B cell (primary cell): ENCODE data around the gene HYI. TPM values are rescaled to one million over a fixed set of nuclear protein-coding genes. Genes with fewer than 3 reads are reported as not detected.

ENCODE experiments used
- ATAC-seq: fragments of 200-7000 bp; cut with Tn5 transposase; one replicate; pipeline ENCODE4 v1.10.0; 2021; ENCODE audit warnings: low read depth, mild to moderate bottlenecking, moderate number of reproducible peaks, moderate library complexity
- CTCF ChIA-PET: fragments of 350-600 bp; sonication (Branson Sonifier 250); formaldehyde crosslinking; loops from one replicate; lab custom pipeline; 2021; ENCODE audit warnings: antibody characterized with exemption, inconsistent platforms; lab: Charles Lee
- POLR2A ChIA-PET: fragments of 350-600 bp; sonication (Branson Sonifier 250); formaldehyde crosslinking; loops from one replicate; lab custom pipeline; 2021; ENCODE audit warnings: antibody characterized with exemption; lab: Charles Lee
- DNase-seq: peaks from one replicate; pipeline ENCODE4 v3.0.0; 2013
- H2AFZ ChIP-seq: 2 replicates; pipeline ENCODE4 v1.6.1; 2012; ENCODE audit warnings: mild to moderate bottlenecking, low read depth, low read length; ENCODE audit not compliant: insufficient read depth, poor library complexity, severe bottlenecking
- H3K27ac ChIP-seq, 2 donors: 1 replicate in 1 of 2; 2 replicates in 1 of 2; pipeline ENCODE4 v1.5.1; 2012 to 2013; ENCODE audit warnings: low read length in 2 of 2, mild to moderate bottlenecking in 2 of 2, moderate library complexity in 1 of 2
- H3K27me3 ChIP-seq, 4 experiments: fragments of 200-600 bp in 1 of 4; sonication (generic) in 1 of 4; replicated peaks in 1 of 4; 1 replicate in 2 of 4; 2 replicates in 2 of 4; pipeline versions ENCODE4 v1.6.1 to v1.7.0; 2013 to 2016; ENCODE audit warnings: low read length in 3 of 4, mild to moderate bottlenecking in 2 of 4, mixed read lengths in 1 of 4, moderate library complexity in 1 of 4; ENCODE audit not compliant: insufficient read depth in 4 of 4, control insufficient read depth in 3 of 4; ENCODE audit errors: control extremely low read depth in 1 of 4
- H3K36me3 ChIP-seq, 2 experiments: replicated peaks in 1 of 2; 1 replicate in 1 of 2; 2 replicates in 1 of 2; pipeline versions ENCODE4 v1.6.1 to v1.7.1; 2013; ENCODE audit warnings: low read length in 1 of 2; ENCODE audit not compliant: insufficient read depth in 2 of 2, control insufficient read depth in 1 of 2; ENCODE audit errors: control extremely low read depth in 1 of 2, extremely low read depth in 1 of 2
- H3K4me1 ChIP-seq, 2 donors: fragments of 200-600 bp in 1 of 2; sonication (generic) in 1 of 2; 1 replicate in 1 of 2; 2 replicates in 1 of 2; pipeline versions ENCODE4 v1.5.1 to v1.6.1; 2013 to 2017; ENCODE audit warnings: low read length in 2 of 2; ENCODE audit not compliant: control insufficient read depth in 2 of 2, insufficient read depth in 2 of 2
- H3K4me2 ChIP-seq: replicated peaks from 2 replicates; pipeline ENCODE3; 2012; ENCODE audit warnings: mild to moderate bottlenecking, low read depth, low read length; ENCODE audit not compliant: poor library complexity, severe bottlenecking
- H3K4me3 ChIP-seq, 5 experiments: fragments of 200-600 bp in 1 of 5; sonication (generic) in 1 of 5; 1 replicate in 3 of 5; 2 replicates in 2 of 5; pipeline versions ENCODE4 v1.5.1 to v1.7.0; 2011 to 2016; ENCODE audit warnings: low read length in 4 of 5, mild to moderate bottlenecking in 4 of 5, low read depth in 2 of 5, control low read depth in 1 of 5, moderate library complexity in 1 of 5; ENCODE audit not compliant: insufficient read depth in 1 of 5; ENCODE audit errors: control extremely low read depth in 1 of 5, extremely low read depth in 1 of 5
- H3K79me2 ChIP-seq: fragments of 200-600 bp; sonication (generic); one replicate; pipeline ENCODE4 v1.6.0; 2016; ENCODE audit warnings: low read length; ENCODE audit not compliant: control insufficient read depth, insufficient read depth
- H3K9ac ChIP-seq: fragments of 200-600 bp; sonication (generic); 2 replicates; pipeline ENCODE4 v1.6.1; 2017; ENCODE audit warnings: mild to moderate bottlenecking, low read length, moderate library complexity
- H3K9me3 ChIP-seq, 3 donors: one replicate each; pipeline versions ENCODE4 v1.6.1 to v1.7.1; 2013; ENCODE audit warnings: low read length in 2 of 3; ENCODE audit not compliant: control insufficient read depth in 2 of 3, insufficient read depth in 1 of 3; ENCODE audit errors: control extremely low read depth in 1 of 3
- H4K20me1 ChIP-seq: 2 replicates; pipeline ENCODE4 v1.6.0; 2012; ENCODE audit warnings: mild to moderate bottlenecking, low read length; ENCODE audit not compliant: insufficient read depth, control insufficient read depth, poor library complexity, severe bottlenecking
- H3K27ac Mint-ChIP-seq: one replicate; pipeline ENCODE4 v1.8.0; 2021; ENCODE audit warnings: mixed read lengths
- H3K27me3 Mint-ChIP-seq: one replicate; pipeline ENCODE4 v1.8.0; 2021; ENCODE audit warnings: mixed read lengths
- H3K4me1 Mint-ChIP-seq: one replicate; pipeline ENCODE4 v1.8.0; 2021; ENCODE audit warnings: mixed read lengths
- H3K4me3 Mint-ChIP-seq: one replicate; pipeline ENCODE4 v1.8.0; 2021; ENCODE audit warnings: mixed read lengths
- H3K9me3 Mint-ChIP-seq: one replicate; pipeline ENCODE4 v1.8.0; 2022; ENCODE audit warnings: mixed read lengths; ENCODE audit not compliant: insufficient read depth
- CTCF ChIP-seq: fragments of 200-600 bp; IDR thresholded peaks from one replicate; pipeline ENCODE4 v1.8.0; 2022; ENCODE audit warnings: antibody characterized with exemption, mild to moderate bottlenecking
- EZH2 ChIP-seq: IDR thresholded peaks from 2 replicates; pipeline ENCODE4 v1.6.1; 2012; ENCODE audit warnings: borderline replicate concordance, low read depth, mild to moderate bottlenecking, moderate library complexity, low read length; ENCODE audit not compliant: insufficient read depth, poor library complexity, severe bottlenecking
- WGBS: methylation state at CpG from one replicate; pipeline ENCODE4 v1.1.5; 2013; ENCODE audit warnings: missing lambda C conversion rate; ENCODE audit not compliant: insufficient coverage; 5-methylcytosine and 5-hydroxymethylcytosine counted together
- intact Hi-C: fragments of 100-400 bp; cut with micrococcal nuclease; formaldehyde crosslinking; loops from one replicate; pipeline ENCODE4 v1.10.0; 2022
- polyA plus RNA-seq: library from polyadenylated mRNA; depleted of rRNA; stranded (reverse); fragments of >200 nt; gene quantifications from 2 replicates; pipeline ENCODE4 v1.2.3, GENCODE V29; 2012
- total RNA-seq, 2 donors: library from RNA; stranded (reverse); fragments of 120-200 nt in 1 of 2; gene quantifications; 1 replicate in 1 of 2; 2 replicates in 1 of 2; pipeline versions ENCODE4 v1.2.3 to v1.2.4, GENCODE V29; 2013 to 2022

The HYI gene
- total and polyA plus RNA-seq, 2 donors (not counting 1 experiment from before 2014, with no cell fraction given) = 21.0 to 26.5 TPM

GRCh38 chr1:43421396-43421795 lies 32.3 kb downstream of the HYI start:
- no peaks in the 10 kb centered on the region for H3K9me3 ChIP-seq
- H3K9ac ChIP-seq = no peak overlapping the region
- H3K36me3 ChIP-seq = peaks cover 3 to 89% of the 10 kb centered on the region in 2 experiments
- no peak overlapping the region for H3K27ac Mint-ChIP-seq
- no peaks in the 10 kb centered on the region for H3K9me3 Mint-ChIP-seq
- H3K27me3 ChIP-seq = no peaks in the 10 kb centered on the region
- H3K4me1 Mint-ChIP-seq = no peaks in the 10 kb centered on the region
- TF ChIP-seq CTCF (no peak), EZH2 (no peak)
- DNase-seq (no peak), ATAC-seq (no peak)
- no peaks in the 10 kb centered on the region for H4K20me1 ChIP-seq
- H3K79me2 ChIP-seq = no peaks in the 10 kb centered on the region
- H3K27ac ChIP-seq = no peak overlapping the region
- intact Hi-C loops = no loop called here
- POLR2A ChIA-PET = no interaction called here
- no peak overlapping the region for H3K4me3 ChIP-seq
- H2AFZ ChIP-seq = no peak overlapping the region
- no peak overlapping the region for H3K4me2 ChIP-seq
- no peaks in the 10 kb centered on the region for H3K4me1 ChIP-seq
- 72% methylated on average over 6 of the region's 6 CpGs for WGBS
- H3K27me3 Mint-ChIP-seq = no peaks in the 10 kb centered on the region
- CTCF ChIA-PET = interaction anchor here (0.9 kb wide), 1 partner anchor 194 kb away, joined by 4 read pairs; no protein-coding TSS in a partner anchor
- H3K4me3 Mint-ChIP-seq = no peak overlapping the region

- Histone ChIP-seq H3K4me2 (no peak overlapping the region), H3K4me1 (no peaks in the 10 kb centered on the region), H3K4me3 (no peak overlapping the region), H3K79me2 (no peaks in the 10 kb centered on the region), H3K27ac (no peak overlapping the region), H4K20me1 (no peaks in the 10 kb centered on the region), H3K9me3 (no peaks in the 10 kb centered on the region), H2AFZ (no peak overlapping the region), H3K9ac (no peak overlapping the region), H3K27me3 (no peaks in the 10 kb centered on the region), H3K36me3 (peaks cover 3 to 89% of the 10 kb centered on the region in 2 experiments)
- over 99% methylated on average over 10 of the region's 10 CpGs for WGBS
- Mint-ChIP-seq H3K9me3 (no peaks in the 10 kb centered on the region), H3K4me1 (no peaks in the 10 kb centered on the region), H3K27me3 (no peaks in the 10 kb centered on the region), H3K4me3 (no peak overlapping the region), H3K27ac (no peak overlapping the region)
- ChIA-PET POLR2A (no interaction called here), CTCF (interaction anchor here (0.9 kb wide), 1 partner anchor 194 kb away, joined by 4 read pairs; no protein-coding TSS in a partner anchor)
- ATAC-seq = no peak
- no peak for DNase-seq
- intact Hi-C loops = no loop called here
- TF ChIP-seq EZH2 (no peak), CTCF (no peak)
Observed at GRCh38 chr1:43420874-43421273, 32.9 kb downstream of the HYI start.
